SK-N-SH treated with all-trans-retinoic acid at 6 μM for 48 hours (cell line): ENCODE data around the gene GPSM3.

Experiments used
- ARNTL ChIP-seq: fragments of 450-650 bp; formaldehyde crosslinking; IDR thresholded peaks from 2 replicates; pipeline ENCODE4 v1.5.0; 2020; ENCODE audit warnings: low read depth, mild to moderate bottlenecking, moderate library complexity, borderline replicate concordance
- BACH2 ChIP-seq: fragments of 250-450 bp; sonication (Bioruptor Pico); IDR thresholded peaks from 2 replicates; pipeline ENCODE4 v1.9.0; 2021; ENCODE audit warnings: mild to moderate bottlenecking, borderline replicate concordance
- CSDC2 ChIP-seq: fragments of 250-450 bp; sonication (Bioruptor Pico); IDR thresholded peaks from 2 replicates; pipeline ENCODE4 v1.5.0; 2020; ENCODE audit warnings: mild to moderate bottlenecking, moderate library complexity
- ISL1 ChIP-seq: fragments of 250-450 bp; sonication (Bioruptor Pico); IDR thresholded peaks from 2 replicates; pipeline ENCODE4 v2.1.2; 2022; ENCODE audit warnings: mild to moderate bottlenecking, moderate library complexity
- PATZ1 ChIP-seq: fragments of 250-450 bp; sonication (Bioruptor Pico); IDR thresholded peaks from 2 replicates; pipeline ENCODE4 v1.8.0; 2020; ENCODE audit warnings: mild to moderate bottlenecking, moderate library complexity, borderline replicate concordance
- RARB ChIP-seq: fragments of 250-450 bp; sonication (Bioruptor Pico); IDR thresholded peaks from 2 replicates; pipeline ENCODE4 v1.8.0; 2021; ENCODE audit warnings: mild to moderate bottlenecking, moderate library complexity
- ZC3H10 ChIP-seq: fragments of 250-450 bp; sonication (Bioruptor Pico); IDR thresholded peaks from 2 replicates; pipeline ENCODE4 v1.5.1; 2021; ENCODE audit warnings: mild to moderate bottlenecking, moderate library complexity
- ZFP30 ChIP-seq: fragments of 450-650 bp; formaldehyde crosslinking; IDR thresholded peaks from 2 replicates; pipeline ENCODE4 v1.5.0; 2022; ENCODE audit warnings: mild to moderate bottlenecking, moderate library complexity
- ZNF8 ChIP-seq: fragments of 450-650 bp; formaldehyde crosslinking; IDR thresholded peaks from 2 replicates; pipeline ENCODE4 v1.5.0; 2020; ENCODE audit warnings: mild to moderate bottlenecking, moderate library complexity

- no peak for TF ChIP-seq ZFP30 (CRISPR knock-in tag)
- TF ChIP-seq RARB: no peak
- TF ChIP-seq ARNTL (CRISPR knock-in tag): no peak
- TF ChIP-seq ZC3H10 (CRISPR knock-in tag): no peak
- TF ChIP-seq BACH2 (CRISPR knock-in tag): no peak
- no peak for TF ChIP-seq PATZ1 (CRISPR knock-in tag)
- TF ChIP-seq CSDC2 (CRISPR knock-in tag): no peak
- no peak for TF ChIP-seq ZNF8 (CRISPR knock-in tag)
- no peak for TF ChIP-seq ISL1 (CRISPR knock-in tag)
Observed at GRCh38 chr6:32214126-32214525, 21.7 kb upstream of the GPSM3 start.
